Measurements from ENCODE around the gene PCDHGC4.

PCDHGC4 gene

DNA sequence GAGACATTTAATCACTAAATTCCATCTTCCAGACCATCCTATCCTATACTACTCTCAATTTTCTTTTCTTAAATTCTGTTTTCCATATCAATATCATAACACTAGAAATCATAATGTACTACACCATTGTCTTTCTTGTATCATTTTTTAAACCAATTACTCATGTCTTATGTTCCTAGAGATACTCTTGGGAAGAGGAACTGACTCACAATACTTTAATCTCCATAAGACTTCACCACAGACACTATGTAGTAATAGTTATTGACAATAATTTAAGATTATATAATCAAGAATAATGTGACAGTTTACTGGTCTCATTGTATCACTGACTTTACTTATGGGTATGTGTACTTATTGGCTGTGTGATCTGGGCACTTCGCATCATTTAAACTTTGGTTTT is 47.9 kb downstream of the PCDHGC4 start:
- no peak for DNase-seq

DNA sequence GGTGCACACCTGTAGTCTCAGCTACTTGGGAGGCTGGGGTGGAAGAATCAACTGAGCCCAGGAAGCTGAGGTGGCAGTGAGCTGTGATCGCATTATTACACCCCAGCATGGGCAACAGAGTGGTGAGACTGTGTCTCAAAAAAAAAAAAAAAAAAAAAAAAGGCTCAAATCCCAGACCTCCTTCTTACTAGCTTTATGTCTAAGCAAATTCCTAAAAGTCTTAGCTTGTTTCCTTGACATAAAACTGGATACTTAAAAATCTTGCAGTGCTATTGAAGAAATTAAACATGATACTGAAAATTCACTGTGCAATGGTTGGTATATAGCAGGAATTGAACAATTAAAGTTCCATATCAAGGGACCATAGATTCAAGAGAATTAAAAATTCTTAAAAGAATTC is 49.1 kb downstream of the PCDHGC4 start:
- DNase-seq: no peak

DNA sequence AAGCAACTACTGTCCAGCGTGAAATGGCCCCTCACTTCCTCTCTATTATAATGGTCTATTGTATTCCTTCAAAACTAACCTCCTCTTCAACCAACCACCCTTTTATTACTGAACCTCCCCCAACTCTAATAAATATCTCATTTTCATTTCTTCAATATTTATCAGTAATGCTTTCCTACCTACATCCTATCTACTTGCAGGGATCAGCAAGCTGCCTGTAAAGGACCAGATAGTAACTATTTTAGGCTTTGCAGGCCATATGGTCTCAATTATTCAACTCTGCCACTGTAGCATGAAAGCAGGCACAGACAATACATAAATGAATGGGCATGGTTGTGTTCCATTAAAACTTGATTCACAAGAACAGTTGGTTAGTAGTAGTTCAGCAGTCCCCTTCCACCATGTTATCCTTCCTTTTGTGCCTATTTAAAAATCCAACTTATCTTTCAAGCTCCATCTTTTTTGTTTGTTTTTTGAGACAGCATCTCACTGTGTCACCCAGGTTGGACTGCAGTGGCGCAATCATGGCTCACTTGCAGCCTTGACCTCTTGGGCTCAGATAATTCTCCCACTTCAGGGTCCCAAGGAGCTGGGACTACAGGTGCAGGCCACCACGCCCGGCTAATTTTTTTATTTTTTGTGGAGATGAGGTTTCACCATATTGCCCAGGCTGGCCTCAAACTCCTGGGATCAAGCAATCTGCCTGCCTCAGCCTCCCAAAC is 49.8 kb downstream of the PCDHGC4 start:
- no peak for DNase-seq
